ENCODE results near the gene AKR1B15.

The AKR1B15 gene

GRCh38 chr7:134619627-134620331, 70.9 kb downstream of the AKR1B15 start:
- no peak for DNase-seq

GRCh38 chr7:134622303-134622995, 73.5 kb downstream of the AKR1B15 start:
- DNase-seq: no peak

GRCh38 chr7:134623193-134623592, 74.3 kb downstream of the AKR1B15 start:
- no peak for DNase-seq

- no peak for DNase-seq
Measured at GRCh38 chr7:134625550-134625949, 76.6 kb downstream of the AKR1B15 start.

- DNase-seq: no peak
Measured at GRCh38 chr7:134627109-134627774, 78.3 kb downstream of the AKR1B15 start.

GRCh38 chr7:134627775-134628153, 78.9 kb downstream of the AKR1B15 start:
- no peak for DNase-seq

- no peak for DNase-seq
Measured at GRCh38 chr7:134629445-134629844, 80.5 kb downstream of the AKR1B15 start.
